HepG2 (cell line): ENCODE data around the gene UBXN2A. TPM values are rescaled to one million over a fixed set of nuclear protein-coding genes. Genes with fewer than 3 reads are reported as not detected.

ENCODE experiments used
- polyA plus RNA-seq, 8 experiments: library from polyadenylated mRNA; depleted of rRNA in 3 of 8; stranded (reverse) in 7 of 8; unstranded in 1 of 8; fragments of >200 nt; fragmentation: Illumina TruSeq in 4 of 8; extraction: Trizol in 4 of 8; gene quantifications; 2 replicates each; pipeline versions ENCODE4 v1.2.1 to v1.2.3, GENCODE V29; 2011 to 2016; ENCODE audit warnings: low read depth in 4 of 8, missing spikeins in 1 of 8, mixed read lengths in 1 of 8; ENCODE audit not compliant: insufficient read depth in 1 of 8
- small RNA-seq, 3 experiments: library from RNA; depleted of rRNA; stranded (forward); fragments of <200 nt; gene quantifications; one replicate each; pipeline ENCODE3, GENCODE V24; 2012; ENCODE audit warnings: low read depth in 2 of 3, low replicate concordance in 1 of 3; ENCODE audit not compliant: insufficient read length in 3 of 3, insufficient read depth in 2 of 3
- total RNA-seq, 5 experiments: library from RNA; depleted of rRNA; stranded (reverse); fragments of >200 nt; fragmentation: Illumina TruSeq; extraction: Trizol; gene quantifications; 2 replicates each; pipeline ENCODE4 v1.2.3, GENCODE V29; 2016; ENCODE audit warnings: low read depth in 1 of 5

Gene UBXN2A
- total and polyA plus RNA-seq, 2 of the 13 experiments (the other 11 are each of a cell fraction or from before 2014, with no cell fraction given) = 8.3 to 20.9 TPM

Small RNA genes within 50 kb of the gene (small RNA-seq; reads per million reads assigned to genes)
- gene RN7SL610P (0 reads per million in 3 experiments), gene RNU6-370P (0 reads per million in 3 experiments)

Other genes starting within 250 kb of the UBXN2A start
- 22.2 and 22.4 TPM in 2 replicates for gene ATAD2B, start 13.3 kb upstream of the UBXN2A start, total RNA-seq (2016; rRNA removed; fragmentation: Illumina TruSeq; extraction: Trizol)
- gene ATAD2B, start 13.3 kb upstream of the UBXN2A start, polyA plus RNA-seq (2011; rRNA removed) = 4.3 and 5.3 TPM in 2 replicates
- 0.48 and 0.93 TPM in 2 replicates for gene MFSD2B, start 69.6 kb downstream of the UBXN2A start, total RNA-seq (2016; rRNA removed; fragmentation: Illumina TruSeq; extraction: Trizol)
- 0.07 and 0.21 TPM in 2 replicates for gene MFSD2B, start 69.6 kb downstream of the UBXN2A start, polyA plus RNA-seq (2011; rRNA removed)
- gene WDCP, start 106.9 kb downstream of the UBXN2A start, total RNA-seq (2016; rRNA removed; fragmentation: Illumina TruSeq; extraction: Trizol) = 22.6 and 39.4 TPM in 2 replicates
- gene WDCP, start 106.9 kb downstream of the UBXN2A start, polyA plus RNA-seq (2011; rRNA removed) = 17.4 and 20.6 TPM in 2 replicates
- 35.2 and 36.8 TPM in 2 replicates for gene FKBP1B, start 109.3 kb downstream of the UBXN2A start, total RNA-seq (2016; rRNA removed; fragmentation: Illumina TruSeq; extraction: Trizol)
- gene FKBP1B, start 109.3 kb downstream of the UBXN2A start, polyA plus RNA-seq (2011; rRNA removed) = 96.3 and 103 TPM in 2 replicates
- gene SF3B6, start 135.9 kb downstream of the UBXN2A start, total RNA-seq (2016; rRNA removed; fragmentation: Illumina TruSeq; extraction: Trizol) = 182 and 254 TPM in 2 replicates
- gene SF3B6, start 135.9 kb downstream of the UBXN2A start, polyA plus RNA-seq (2011; rRNA removed) = 140 and 177 TPM in 2 replicates
- 44.1 and 48.2 TPM in 2 replicates for gene TP53I3, start 144.4 kb downstream of the UBXN2A start, total RNA-seq (2016; rRNA removed; fragmentation: Illumina TruSeq; extraction: Trizol)
- 24.6 and 25.0 TPM in 2 replicates for gene TP53I3, start 144.4 kb downstream of the UBXN2A start, polyA plus RNA-seq (2011; rRNA removed)
- gene PFN4, start 182.9 kb downstream of the UBXN2A start, total RNA-seq (2016; rRNA removed; fragmentation: Illumina TruSeq; extraction: Trizol) = 0.20 TPM in 1 of 2 replicates, not detected in the other
- gene PFN4, start 182.9 kb downstream of the UBXN2A start, polyA plus RNA-seq (2011; rRNA removed) = 0.12 TPM in 1 of 2 replicates, not detected in the other
- 0.45 and 1.1 TPM in 2 replicates for gene FAM228B, start 183.0 kb downstream of the UBXN2A start, total RNA-seq (2016; rRNA removed; fragmentation: Illumina TruSeq; extraction: Trizol)
- 0.79 and 0.99 TPM in 2 replicates for gene FAM228B, start 183.0 kb downstream of the UBXN2A start, polyA plus RNA-seq (2011; rRNA removed)
- gene FAM228A, start 234.6 kb downstream of the UBXN2A start, total RNA-seq (2016; rRNA removed; fragmentation: Illumina TruSeq; extraction: Trizol) = not detected in 2 replicates
- gene FAM228A, start 234.6 kb downstream of the UBXN2A start, polyA plus RNA-seq (2011; rRNA removed) = not detected in 2 replicates